Erythroblast (primary cell): ENCODE measurements around the gene RIMS3.
"Not testable (repeated sequence)": the region's sequence is repeated elsewhere in the genome, so short reads cannot be mapped to it uniquely, and the experiment has no call there.

Experiments used
- DNase-seq, 2 experiments: peaks; one replicate each; lab custom pipeline; 2025; lab: John Stamatoyannopoulos, UW
- GATA1 ChIP-seq: IDR thresholded peaks from 2 replicates; pipeline ENCODE4 v1.6.1; 2011; ENCODE audit warnings: low read depth, mild to moderate bottlenecking, control low read depth, low read length, moderate library complexity
- POLR2A ChIP-seq: IDR thresholded peaks from 2 replicates; pipeline ENCODE4 v1.6.1; 2011; ENCODE audit warnings: mild to moderate bottlenecking, low read length

The RIMS3 gene

GRCh38 chr1:40593449-40594186, 71.9 kb downstream of the RIMS3 start:
- TF ChIP-seq POLR2A (no peak), GATA1 (no peak)
- no peak for DNase-seq

GRCh38 chr1:40592107-40592803, 73.2 kb downstream of the RIMS3 start:
- TF ChIP-seq POLR2A, result no peak
- TF ChIP-seq GATA1, result no peak
- DNase-seq, result peak; percentile 46 to 58

- TF ChIP-seq POLR2A (no peak), GATA1 (no peak)
- DNase-seq, result no peak
These were observed 76.9 kb downstream of the RIMS3 start for GRCh38 chr1:40588586-40588985.

GRCh38 chr1:40583980-40584379, 81.5 kb downstream of the RIMS3 start:
- no peak for TF ChIP-seq GATA1
- TF ChIP-seq POLR2A, result no peak
- DNase-seq, result no peak

GRCh38 chr1:40582116-40582515, 83.4 kb downstream of the RIMS3 start:
- TF ChIP-seq POLR2A, result no peak
- TF ChIP-seq GATA1, result no peak
- DNase-seq, result no peak

- DNase-seq, result no peak
- TF ChIP-seq GATA1 (no peak), POLR2A (no peak)
These were observed 90.1 kb downstream of the RIMS3 start for GRCh38 chr1:40575336-40575735.

- DNase-seq, result not testable (repeated sequence)
These were observed 90.7 kb downstream of the RIMS3 start for GRCh38 chr1:40574805-40575204.
